Measurements from ENCODE around the gene PRKG1.

- TF ChIP-seq EZH2 (IDR thresholded peaks at IDR 0.05; ENCODE audit: insufficient read depth, poor library complexity, severe bottlenecking) (no peak), EZH2phosphoT487 (IDR thresholded peaks at IDR 0.05; ENCODE audit: insufficient read depth, low read depth) (no peak)
These were observed 649.8 kb downstream of the PRKG1 start for GRCh38 chr10:51724038-51724437.

Data from GM23248 (cell line).